ENCODE results near the gene LLPH.

Gene LLPH

DNA sequence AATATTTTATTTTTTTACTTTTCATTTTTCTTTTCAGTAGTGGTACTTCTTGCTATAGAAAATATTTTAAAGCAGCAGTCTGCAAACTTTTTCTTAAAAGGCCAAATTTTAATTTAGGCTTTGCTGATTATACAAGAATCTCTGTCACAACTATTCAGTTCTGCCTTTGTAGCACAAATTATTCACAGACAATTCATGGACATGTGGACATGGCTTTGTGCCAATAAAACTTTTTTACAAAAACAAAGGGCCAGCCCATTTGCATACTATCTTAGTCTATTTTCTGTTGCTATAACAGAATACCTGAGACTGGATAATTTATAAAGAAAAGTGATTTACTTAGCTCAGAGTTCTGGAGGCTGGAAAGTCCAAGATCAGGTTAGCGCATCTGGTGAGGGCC, 17.1 kb downstream of the LLPH start:
- H3K27ac ChIP-seq: no peak overlapping the region
- no peak for TF ChIP-seq ZFX (IDR thresholded peaks at IDR 0.05; ENCODE audit: borderline replicate concordance)
- TF ChIP-seq, protein P1, sequence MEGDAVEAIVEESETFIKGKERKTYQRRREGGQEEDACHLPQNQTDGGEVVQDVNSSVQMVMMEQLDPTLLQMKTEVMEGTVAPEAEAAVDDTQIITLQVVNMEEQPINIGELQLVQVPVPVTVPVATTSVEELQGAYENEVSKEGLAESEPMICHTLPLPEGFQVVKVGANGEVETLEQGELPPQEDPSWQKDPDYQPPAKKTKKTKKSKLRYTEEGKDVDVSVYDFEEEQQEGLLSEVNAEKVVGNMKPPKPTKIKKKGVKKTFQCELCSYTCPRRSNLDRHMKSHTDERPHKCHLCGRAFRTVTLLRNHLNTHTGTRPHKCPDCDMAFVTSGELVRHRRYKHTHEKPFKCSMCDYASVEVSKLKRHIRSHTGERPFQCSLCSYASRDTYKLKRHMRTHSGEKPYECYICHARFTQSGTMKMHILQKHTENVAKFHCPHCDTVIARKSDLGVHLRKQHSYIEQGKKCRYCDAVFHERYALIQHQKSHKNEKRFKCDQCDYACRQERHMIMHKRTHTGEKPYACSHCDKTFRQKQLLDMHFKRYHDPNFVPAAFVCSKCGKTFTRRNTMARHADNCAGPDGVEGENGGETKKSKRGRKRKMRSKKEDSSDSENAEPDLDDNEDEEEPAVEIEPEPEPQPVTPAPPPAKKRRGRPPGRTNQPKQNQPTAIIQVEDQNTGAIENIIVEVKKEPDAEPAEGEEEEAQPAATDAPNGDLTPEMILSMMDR (IDR thresholded peaks at IDR 0.05): no peak

DNA sequence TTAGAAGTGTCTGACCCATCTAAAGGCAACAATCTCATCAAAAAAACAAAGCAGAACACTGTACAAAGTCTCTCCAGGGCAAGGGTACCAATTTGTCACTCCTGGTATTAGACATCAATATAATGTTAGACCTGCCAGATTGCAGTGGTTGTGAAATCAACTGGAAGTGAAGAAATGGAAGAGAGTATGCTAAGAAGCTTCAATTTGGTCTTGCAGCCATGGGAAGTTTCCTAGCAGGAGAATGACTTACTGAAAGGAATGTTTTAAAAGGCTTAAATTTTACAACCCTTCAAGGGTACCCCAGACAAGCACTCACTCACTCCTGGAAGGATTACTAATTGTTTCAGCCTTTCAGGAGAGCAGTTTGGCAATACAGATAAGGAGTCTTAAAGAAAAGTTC, 18.9 kb downstream of the LLPH start:
- TF ChIP-seq, protein P1 (IDR thresholded peaks at IDR 0.05): no peak
- TF ChIP-seq ZFX (IDR thresholded peaks at IDR 0.05; ENCODE audit: borderline replicate concordance): no peak

DNA sequence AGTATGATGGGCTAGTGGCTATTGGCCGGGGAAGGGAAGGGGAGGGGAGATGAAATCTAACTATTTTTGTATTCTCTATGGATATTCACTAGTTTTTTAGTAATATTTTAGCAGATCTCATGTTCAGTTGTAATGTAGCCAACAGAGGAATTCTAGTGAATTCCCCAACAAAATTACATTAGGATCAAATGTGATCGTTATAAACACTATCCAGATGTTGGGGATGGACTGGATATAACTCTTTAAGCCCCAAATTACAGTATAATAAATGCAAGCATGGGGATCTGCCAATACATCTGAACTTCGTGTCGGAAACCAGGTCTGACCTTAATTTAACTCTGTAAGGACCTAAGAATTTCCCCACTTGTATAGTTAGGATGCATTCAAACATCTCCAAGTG, 21.5 kb downstream of the LLPH start:
- no peak overlapping the region for H3K27ac ChIP-seq
- TF ChIP-seq ZFX (IDR thresholded peaks at IDR 0.05; ENCODE audit: borderline replicate concordance): no peak
- TF ChIP-seq, protein P1 (IDR thresholded peaks at IDR 0.05): no peak

More for the DNA sequence above, 18.9 kb downstream of the LLPH start:
- no peak overlapping the region for H3K27ac ChIP-seq

DNA sequence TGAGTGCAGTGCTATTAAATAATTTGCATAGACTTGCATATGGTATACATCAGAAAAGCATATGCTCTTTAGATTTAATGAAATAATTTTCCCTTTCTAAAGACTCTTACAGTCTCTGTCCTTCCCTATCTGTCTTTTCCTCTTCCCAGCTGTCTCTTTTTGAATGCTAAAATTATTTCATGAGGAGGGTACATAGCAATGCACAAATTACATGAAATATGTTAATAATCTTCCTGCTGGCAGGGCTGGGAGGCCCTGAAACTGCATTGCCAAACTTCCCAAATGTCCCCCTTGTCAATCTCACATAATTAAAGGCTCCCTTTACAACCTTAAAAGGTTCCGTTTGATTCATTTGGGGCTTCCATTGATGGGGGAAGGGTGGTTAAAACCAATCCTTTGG, 22.2 kb downstream of the LLPH start:
- TF ChIP-seq, protein P1 (IDR thresholded peaks at IDR 0.05): no peak
- TF ChIP-seq ZFX (IDR thresholded peaks at IDR 0.05; ENCODE audit: borderline replicate concordance): no peak
- no peak overlapping the region for H3K27ac ChIP-seq

DNA sequence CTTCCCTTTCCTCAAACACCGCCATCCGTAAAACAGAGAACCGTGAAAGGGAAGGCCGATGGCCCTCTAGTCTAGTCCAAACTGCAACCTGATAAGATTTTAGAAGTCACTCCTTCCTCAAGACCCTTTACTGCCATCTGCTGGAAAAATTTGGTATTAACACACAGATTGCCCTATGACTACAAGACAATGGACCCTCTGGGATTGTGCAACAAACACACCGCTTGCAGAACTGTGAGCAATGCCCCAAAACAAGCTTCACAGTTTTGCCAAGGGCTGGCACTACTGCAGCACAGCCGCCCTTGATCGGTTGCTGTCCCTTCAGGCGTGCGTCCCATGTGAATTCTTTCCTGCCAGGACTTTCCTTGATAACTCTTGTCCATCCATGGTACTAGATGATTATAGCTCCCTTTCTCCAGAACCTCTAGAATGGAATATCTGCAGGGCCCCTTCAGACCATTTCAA, 23.1 kb downstream of the LLPH start:
- H3K27ac ChIP-seq: no peak overlapping the region
- no peak for TF ChIP-seq ZFX (IDR thresholded peaks at IDR 0.05; ENCODE audit: borderline replicate concordance)
- TF ChIP-seq, protein P1 (IDR thresholded peaks at IDR 0.05): peak; percentile 93

DNA sequence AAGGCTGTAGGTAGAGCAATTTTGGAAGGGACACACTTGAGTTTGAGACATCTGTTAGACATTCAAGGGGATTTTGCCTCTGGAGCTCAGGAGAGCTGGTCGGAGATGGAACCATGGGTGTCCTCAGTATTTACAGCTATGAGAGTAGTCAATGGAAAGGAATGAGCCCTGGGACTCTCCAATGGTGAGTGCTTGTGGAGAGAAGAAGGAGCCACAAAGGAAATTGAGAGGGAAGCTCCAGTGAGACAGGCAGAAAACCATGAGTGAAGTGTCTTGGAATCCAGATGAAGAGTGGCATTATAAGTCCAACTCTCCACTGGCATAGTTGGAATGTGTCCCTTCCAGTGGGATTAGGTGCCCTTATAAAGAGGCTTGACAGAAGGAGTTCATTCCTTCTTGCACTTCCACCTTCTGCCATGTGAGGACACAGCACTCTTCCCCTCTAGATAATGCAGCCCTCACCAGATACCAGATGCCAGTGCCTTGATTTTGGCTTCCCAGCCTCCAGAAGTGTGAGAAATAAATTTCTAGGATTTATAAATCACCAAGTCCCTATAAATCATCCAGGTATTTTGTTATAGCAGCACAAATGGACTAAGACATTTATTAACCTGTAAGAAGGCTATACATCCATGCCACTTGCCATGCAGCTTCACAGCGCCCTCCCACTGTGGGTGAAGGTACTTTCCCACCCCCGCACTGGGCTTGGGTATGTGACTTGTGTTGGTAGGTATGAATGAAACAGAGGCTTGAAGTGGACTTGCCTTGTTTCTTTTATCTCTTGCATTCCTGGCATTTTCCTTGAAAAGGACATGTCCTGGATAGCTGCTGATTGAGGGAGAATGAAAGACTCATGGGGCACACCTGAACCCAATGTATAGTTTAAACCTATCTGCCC, 27.3 kb downstream of the LLPH start:
- no peak overlapping the region for H3K27ac ChIP-seq
- TF ChIP-seq, protein P1 (IDR thresholded peaks at IDR 0.05): peak; percentile 58
- TF ChIP-seq ZFX (IDR thresholded peaks at IDR 0.05; ENCODE audit: borderline replicate concordance): no peak

Data from 22Rv1 (cell line).